ENCODE measurements around the gene PLVAP.
A peak's percentile ranks its signal among the peaks of the same experiment; 100 is the strongest.

The PLVAP gene

GRCh38 chr19:17321655-17322489 is 55.3 kb downstream of the PLVAP start:
- H3K9me3 ChIP-seq (ENCODE audit: control insufficient read depth in 1 of 2, low read length in 2 of 2): no peaks in the 10 kb centered on the region
- no peak overlapping the region for H3K4me3 ChIP-seq (ENCODE audit: low read depth in 1 of 2, low read length in 2 of 2)
- no peak overlapping the region for H3K9ac ChIP-seq (ENCODE audit: low read depth in 1 of 2, low read length in 2 of 2)
- no peaks in the 10 kb centered on the region for H3K27me3 ChIP-seq (ENCODE audit: control insufficient read depth in 1 of 2, insufficient read depth in 2 of 2, low read length in 2 of 2)
- H3K27ac ChIP-seq (ENCODE audit: low read depth, low read length): no peak overlapping the region
- H3K4me1 ChIP-seq (ENCODE audit: control insufficient read depth in 1 of 2, insufficient read depth in 2 of 2, low read length in 2 of 2): peaks cover 0 to 3% of the 10 kb centered on the region in 2 donors
- peaks cover 25 to 28% of the 10 kb centered on the region in 2 donors for H3K36me3 ChIP-seq (ENCODE audit: control insufficient read depth in 1 of 2, insufficient read depth in 2 of 2, low read length in 2 of 2)

GRCh38 chr19:17320435-17320834 is 56.7 kb downstream of the PLVAP start:
- Histone ChIP-seq H3K9me3 (ENCODE audit: control insufficient read depth in 1 of 2, low read length in 2 of 2) (no peaks in the 10 kb centered on the region), H3K4me3 (ENCODE audit: low read depth in 1 of 2, low read length in 2 of 2) (no peak overlapping the region), H3K9ac (ENCODE audit: low read depth in 1 of 2, low read length in 2 of 2) (no peak overlapping the region), H3K36me3 (ENCODE audit: control insufficient read depth in 1 of 2, insufficient read depth in 2 of 2, low read length in 2 of 2) (peaks cover 33 to 36% of the 10 kb centered on the region in 2 donors), H3K4me1 (ENCODE audit: control insufficient read depth in 1 of 2, insufficient read depth in 2 of 2, low read length in 2 of 2) (peaks cover 0 to 3% of the 10 kb centered on the region in 2 donors), H3K27me3 (ENCODE audit: control insufficient read depth in 1 of 2, insufficient read depth in 2 of 2, low read length in 2 of 2) (no peaks in the 10 kb centered on the region), H3K27ac (ENCODE audit: low read depth, low read length) (no peak overlapping the region)

- Histone ChIP-seq H3K4me3 (ENCODE audit: low read depth in 1 of 2, low read length in 2 of 2) (no peak overlapping the region), H3K9me3 (ENCODE audit: control insufficient read depth in 1 of 2, low read length in 2 of 2) (no peaks in the 10 kb centered on the region), H3K27ac (ENCODE audit: low read depth, low read length) (no peak overlapping the region), H3K27me3 (ENCODE audit: control insufficient read depth in 1 of 2, insufficient read depth in 2 of 2, low read length in 2 of 2) (no peaks in the 10 kb centered on the region), H3K9ac (ENCODE audit: low read depth in 1 of 2, low read length in 2 of 2) (no peak overlapping the region), H3K4me1 (ENCODE audit: control insufficient read depth in 1 of 2, insufficient read depth in 2 of 2, low read length in 2 of 2) (peaks cover 0 to 3% of the 10 kb centered on the region in 2 donors), H3K36me3 (ENCODE audit: control insufficient read depth in 1 of 2, insufficient read depth in 2 of 2, low read length in 2 of 2) (peaks cover 36 to 38% of the 10 kb centered on the region in 2 donors)
These were observed 57.5 kb downstream of the PLVAP start for GRCh38 chr19:17319473-17320238.

- no peak overlapping the region for H3K9ac ChIP-seq (ENCODE audit: low read depth in 1 of 2, low read length in 2 of 2)
- no peak overlapping the region for H3K4me3 ChIP-seq (ENCODE audit: low read depth in 1 of 2, low read length in 2 of 2)
- no peaks in the 10 kb centered on the region for H3K9me3 ChIP-seq (ENCODE audit: control insufficient read depth in 1 of 2, low read length in 2 of 2)
- peaks cover 42 to 45% of the 10 kb centered on the region in 2 donors for H3K36me3 ChIP-seq (ENCODE audit: control insufficient read depth in 1 of 2, insufficient read depth in 2 of 2, low read length in 2 of 2)
- H3K27ac ChIP-seq (ENCODE audit: low read depth, low read length): no peak overlapping the region
- H3K4me1 ChIP-seq (ENCODE audit: control insufficient read depth in 1 of 2, insufficient read depth in 2 of 2, low read length in 2 of 2): peaks cover 0 to 3% of the 10 kb centered on the region in 2 donors
- H3K27me3 ChIP-seq (ENCODE audit: control insufficient read depth in 1 of 2, insufficient read depth in 2 of 2, low read length in 2 of 2): no peaks in the 10 kb centered on the region
These were observed 58.2 kb downstream of the PLVAP start for GRCh38 chr19:17318966-17319365.

- Histone ChIP-seq H3K4me3 (ENCODE audit: low read depth in 1 of 2, low read length in 2 of 2) (no peak overlapping the region), H3K27ac (ENCODE audit: low read depth, low read length) (no peak overlapping the region), H3K36me3 (ENCODE audit: control insufficient read depth in 1 of 2, insufficient read depth in 2 of 2, low read length in 2 of 2) (peaks cover 24 to 31% of the 10 kb centered on the region in 2 donors), H3K9me3 (ENCODE audit: control insufficient read depth in 1 of 2, low read length in 2 of 2) (no peaks in the 10 kb centered on the region), H3K4me1 (ENCODE audit: control insufficient read depth in 1 of 2, insufficient read depth in 2 of 2, low read length in 2 of 2) (peaks cover 8 to 12% of the 10 kb centered on the region in 2 donors), H3K27me3 (ENCODE audit: control insufficient read depth in 1 of 2, insufficient read depth in 2 of 2, low read length in 2 of 2) (no peaks in the 10 kb centered on the region), H3K9ac (ENCODE audit: low read depth in 1 of 2, low read length in 2 of 2) (no peak overlapping the region)
These were observed 63.0 kb downstream of the PLVAP start for GRCh38 chr19:17314007-17314593.

- no peaks in the 10 kb centered on the region for H3K9me3 ChIP-seq (ENCODE audit: control insufficient read depth in 1 of 2, low read length in 2 of 2)
- peaks cover 22 to 31% of the 10 kb centered on the region in 2 donors for H3K36me3 ChIP-seq (ENCODE audit: control insufficient read depth in 1 of 2, insufficient read depth in 2 of 2, low read length in 2 of 2)
- no peak overlapping the region for H3K9ac ChIP-seq (ENCODE audit: low read depth in 1 of 2, low read length in 2 of 2)
- H3K4me1 ChIP-seq (ENCODE audit: control insufficient read depth in 1 of 2, insufficient read depth in 2 of 2, low read length in 2 of 2): peaks cover 8 to 12% of the 10 kb centered on the region in 2 donors
- H3K27me3 ChIP-seq (ENCODE audit: control insufficient read depth in 1 of 2, insufficient read depth in 2 of 2, low read length in 2 of 2): no peaks in the 10 kb centered on the region
- H3K27ac ChIP-seq (ENCODE audit: low read depth, low read length): no peak overlapping the region
- H3K4me3 ChIP-seq (ENCODE audit: low read depth in 1 of 2, low read length in 2 of 2): no peak overlapping the region
These were observed 64.7 kb downstream of the PLVAP start for GRCh38 chr19:17312189-17313113.

GRCh38 chr19:17311455-17312188 is 65.5 kb downstream of the PLVAP start:
- H3K4me3 ChIP-seq (ENCODE audit: low read depth in 1 of 2, low read length in 2 of 2): no peak overlapping the region
- peaks cover 8 to 13% of the 10 kb centered on the region in 2 donors for H3K4me1 ChIP-seq (ENCODE audit: control insufficient read depth in 1 of 2, insufficient read depth in 2 of 2, low read length in 2 of 2)
- peaks cover 22 to 31% of the 10 kb centered on the region in 2 donors for H3K36me3 ChIP-seq (ENCODE audit: control insufficient read depth in 1 of 2, insufficient read depth in 2 of 2, low read length in 2 of 2)
- H3K9me3 ChIP-seq (ENCODE audit: control insufficient read depth in 1 of 2, low read length in 2 of 2): no peaks in the 10 kb centered on the region
- H3K27me3 ChIP-seq (ENCODE audit: control insufficient read depth in 1 of 2, insufficient read depth in 2 of 2, low read length in 2 of 2): no peaks in the 10 kb centered on the region
- no peak overlapping the region for H3K27ac ChIP-seq (ENCODE audit: low read depth, low read length)
- no peak overlapping the region for H3K9ac ChIP-seq (ENCODE audit: low read depth in 1 of 2, low read length in 2 of 2)

GRCh38 chr19:17309965-17310461 is 67.1 kb downstream of the PLVAP start:
- Histone ChIP-seq H3K4me1 (ENCODE audit: control insufficient read depth in 1 of 2, insufficient read depth in 2 of 2, low read length in 2 of 2) (peaks cover 11 to 22% of the 10 kb centered on the region in 2 donors), H3K4me3 (ENCODE audit: low read depth in 1 of 2, low read length in 2 of 2) (peak overlapping the region; percentile 91 to 98), H3K36me3 (ENCODE audit: control insufficient read depth in 1 of 2, insufficient read depth in 2 of 2, low read length in 2 of 2) (peaks cover 14 to 23% of the 10 kb centered on the region in 2 donors), H3K27ac (ENCODE audit: low read depth, low read length) (peak overlapping the region; percentile 36), H3K9ac (ENCODE audit: low read depth in 1 of 2, low read length in 2 of 2) (peak overlapping the region; percentile 79 to 90), H3K27me3 (ENCODE audit: control insufficient read depth in 1 of 2, insufficient read depth in 2 of 2, low read length in 2 of 2) (no peaks in the 10 kb centered on the region), H3K9me3 (ENCODE audit: control insufficient read depth in 1 of 2, low read length in 2 of 2) (no peaks in the 10 kb centered on the region)

Measured in duodenal mucosa (tissue), 2 donors.